ENCODE results near the gene EFNA2.
A peak's percentile ranks its signal among the peaks of the same experiment; 100 is the strongest.

EFNA2 gene

DNA sequence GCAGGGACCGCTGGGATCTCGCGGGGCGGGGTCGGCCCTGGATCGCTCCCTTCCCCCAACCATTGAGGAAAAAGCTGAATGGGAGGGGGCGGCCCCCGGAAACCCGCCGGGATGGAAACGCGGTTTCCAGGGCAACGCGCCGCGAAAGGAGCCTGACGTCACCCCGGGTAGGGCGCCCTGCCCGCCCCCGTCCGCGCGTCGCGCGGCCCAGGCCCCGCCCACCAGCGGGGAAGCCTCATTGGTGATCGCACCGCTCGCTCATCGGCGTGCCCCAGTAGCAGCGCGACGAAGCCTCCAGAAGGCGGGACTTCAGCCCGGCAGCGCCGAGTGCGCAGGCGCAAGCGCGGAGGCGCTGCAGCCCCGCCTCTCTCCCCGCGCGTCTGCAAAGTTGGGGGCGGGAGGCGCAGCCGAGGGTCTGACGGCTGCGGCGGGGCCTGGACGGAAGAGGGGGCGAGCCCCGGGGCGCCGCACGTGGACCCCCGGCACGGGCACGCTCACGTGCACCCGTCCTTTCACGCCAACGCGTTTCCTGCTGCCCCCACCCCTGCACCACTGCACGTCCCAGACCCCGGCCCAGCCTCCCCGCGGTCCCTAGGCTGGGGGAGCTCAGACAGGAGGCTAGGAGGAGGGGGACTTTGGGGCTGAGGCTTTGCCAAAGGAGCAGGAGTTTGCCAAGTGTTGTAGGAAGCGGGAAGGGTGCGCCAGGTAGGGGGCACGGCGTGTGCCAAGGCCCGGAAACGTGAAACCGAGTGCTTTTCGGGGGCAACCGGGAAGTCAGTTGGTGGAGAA lies 24.7 kb upstream of the EFNA2 start:
- DNase-seq (ENCODE audit: low read depth): peak; percentile 93

DNA sequence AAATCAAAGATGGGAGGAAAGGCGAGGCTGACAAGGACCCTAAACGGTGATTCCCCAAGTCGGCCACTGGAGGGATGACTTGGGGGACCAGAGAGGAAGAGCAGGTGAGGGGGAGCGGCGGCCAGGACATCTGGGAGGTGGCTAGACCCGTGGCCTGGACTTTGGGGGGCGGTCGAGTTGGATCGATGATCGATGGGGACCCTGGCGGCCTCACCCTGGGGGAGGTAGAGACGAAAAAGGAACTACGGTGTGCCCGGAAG lies 24.2 kb upstream of the EFNA2 start:
- DNase-seq (ENCODE audit: low read depth): no peak

DNA sequence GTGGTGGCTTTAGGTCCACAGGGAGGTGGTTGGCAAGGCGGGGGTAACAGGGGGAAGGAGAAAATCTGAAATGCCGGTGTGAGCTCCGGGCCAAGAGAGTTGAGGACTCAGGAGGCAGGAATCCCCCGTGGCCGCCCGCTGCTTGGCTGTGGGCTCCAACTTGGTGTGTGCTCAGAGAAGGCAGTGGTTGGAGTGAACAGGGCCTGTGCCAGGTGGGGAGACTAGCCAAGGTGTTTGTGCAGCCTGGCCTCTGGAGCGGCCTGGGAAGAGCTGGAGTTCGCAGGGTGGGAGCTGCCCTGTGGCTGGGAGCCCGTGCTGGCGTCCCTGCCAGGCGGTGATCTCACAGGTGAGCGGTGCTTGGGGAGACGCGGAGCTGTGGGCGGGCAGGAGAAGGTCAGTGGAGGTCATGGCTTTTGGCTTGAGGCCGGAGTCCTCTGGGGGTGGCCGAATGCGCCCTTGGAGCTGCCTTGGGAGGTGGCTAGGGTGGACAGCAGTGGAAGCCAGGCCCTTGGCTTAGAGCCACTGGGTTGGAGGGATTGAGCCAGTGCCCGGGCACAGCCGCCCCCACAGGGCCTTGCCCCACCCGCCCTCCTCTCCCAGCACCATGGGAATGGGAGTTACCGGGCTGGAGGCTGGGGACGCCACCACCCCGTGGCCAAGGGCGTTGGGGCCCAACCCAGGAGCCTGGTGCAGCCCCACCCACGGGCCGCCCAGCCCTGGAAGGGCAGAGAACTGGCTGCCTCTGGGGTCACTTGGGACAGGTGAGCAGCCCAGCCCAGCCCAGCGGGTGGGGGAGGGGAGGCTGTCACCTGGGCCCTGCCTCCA lies 23.7 kb upstream of the EFNA2 start:
- DNase-seq (ENCODE audit: low read depth): peak; percentile 32

DNA sequence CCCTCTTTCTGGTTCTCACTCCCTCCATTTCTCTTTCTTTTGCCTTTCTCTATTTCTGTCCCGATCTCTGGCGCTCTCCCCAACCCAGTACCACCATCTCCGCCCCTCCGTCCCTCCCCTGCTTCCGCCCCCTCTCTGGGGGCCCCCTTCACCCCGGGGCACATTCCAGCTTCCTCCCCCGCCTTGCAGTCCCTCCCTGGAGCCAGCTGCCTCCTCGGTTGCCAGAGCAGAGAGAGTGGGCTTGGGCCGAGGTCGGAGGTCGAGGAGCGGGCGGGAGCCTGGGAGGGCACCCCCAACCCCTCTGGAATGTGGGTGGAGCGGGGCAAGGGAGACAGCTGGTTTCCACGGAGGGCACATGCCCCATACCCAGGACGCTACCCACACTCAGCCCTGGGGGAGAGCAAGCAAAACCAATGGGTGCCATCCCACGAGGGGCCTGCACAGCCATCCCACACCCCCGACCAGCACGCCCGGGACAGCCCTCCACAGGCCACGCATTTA lies 23.0 kb upstream of the EFNA2 start:
- no peak for DNase-seq (ENCODE audit: low read depth)

DNA sequence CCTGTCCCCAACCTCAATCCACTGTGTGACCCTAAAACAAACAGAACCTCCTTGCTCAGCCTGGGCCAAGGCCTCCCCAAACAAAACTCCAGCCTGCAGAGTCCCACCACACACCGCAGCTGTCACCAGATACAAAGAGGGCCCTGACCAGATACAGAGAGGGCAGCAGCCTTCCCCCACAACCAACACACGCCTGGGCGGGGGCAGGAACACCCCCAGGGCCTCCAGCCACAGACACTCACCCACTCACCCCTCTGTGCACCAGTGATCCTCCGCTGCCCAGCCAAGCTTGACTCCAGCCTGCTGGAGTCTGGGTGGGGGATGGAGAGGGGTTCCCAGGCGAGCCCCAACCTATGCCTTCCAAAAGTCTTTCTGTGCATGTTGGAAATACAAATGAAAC lies 22.5 kb upstream of the EFNA2 start:
- DNase-seq (ENCODE audit: low read depth): no peak

DNA sequence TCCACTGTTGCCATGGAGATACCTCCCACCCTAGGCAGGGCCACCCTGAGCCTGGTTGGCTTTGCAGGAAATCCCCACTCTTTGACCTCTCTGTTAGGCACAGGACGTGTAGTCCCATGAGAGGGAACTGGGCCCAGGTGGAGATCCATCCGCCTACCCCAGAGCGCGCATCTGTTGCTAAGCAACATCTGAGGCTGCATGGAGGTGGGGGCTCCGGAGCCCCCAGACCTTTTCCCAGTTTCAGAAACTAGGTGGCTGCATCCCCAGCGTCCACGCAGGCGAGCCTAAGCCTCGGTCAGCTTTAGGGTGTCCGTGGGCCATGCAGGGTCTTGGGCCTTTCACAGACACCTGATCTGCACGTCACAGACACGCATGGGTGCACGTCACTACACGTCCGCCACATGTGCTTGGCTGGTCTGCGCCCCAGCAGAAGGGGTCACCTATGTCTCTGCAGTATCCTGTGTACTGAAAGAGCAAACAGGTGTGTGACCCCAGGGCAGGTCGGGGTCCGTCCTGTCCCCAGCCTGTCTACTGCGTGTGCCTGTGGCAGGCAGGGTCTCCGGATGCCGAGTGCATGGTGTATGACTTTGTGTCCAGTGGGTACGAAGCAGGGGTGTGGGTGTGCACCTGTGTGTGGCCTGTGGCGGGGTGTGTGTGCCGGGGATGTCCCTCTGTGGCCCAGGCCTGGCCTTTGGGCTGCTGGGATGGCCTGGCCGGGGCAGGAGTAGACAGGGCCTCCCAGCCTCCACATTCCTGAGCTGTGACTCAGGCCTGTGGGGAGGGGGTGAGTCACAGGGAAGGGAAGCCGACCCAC lies 20.7 kb upstream of the EFNA2 start:
- peak; percentile 85 for DNase-seq (ENCODE audit: low read depth)

DNA sequence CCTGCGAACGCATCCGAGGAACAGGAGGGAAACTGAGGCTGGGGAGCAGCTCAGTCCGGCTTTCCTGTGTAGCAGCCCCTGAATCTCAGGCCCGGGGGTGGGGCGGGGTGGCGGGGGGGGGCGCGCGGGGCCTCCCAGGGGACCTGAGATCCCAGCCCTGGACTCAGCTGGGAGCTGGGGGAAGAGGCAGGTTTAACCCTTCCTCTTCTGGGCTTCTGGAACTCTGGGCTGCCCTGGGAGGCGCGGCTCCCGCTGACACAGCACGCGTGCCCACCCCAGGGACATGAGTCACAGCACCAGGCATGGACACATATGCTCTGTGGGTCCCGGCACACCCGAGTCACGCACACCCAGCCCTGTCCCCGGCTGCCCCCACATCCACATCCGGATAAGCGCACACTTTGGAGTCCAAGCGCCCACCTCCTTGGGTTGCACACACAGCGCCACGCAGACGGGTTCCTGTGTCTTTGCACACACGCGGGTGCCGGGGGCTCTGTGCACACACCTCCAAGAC lies 20.0 kb upstream of the EFNA2 start:
- no peak for DNase-seq (ENCODE audit: low read depth)

DNA sequence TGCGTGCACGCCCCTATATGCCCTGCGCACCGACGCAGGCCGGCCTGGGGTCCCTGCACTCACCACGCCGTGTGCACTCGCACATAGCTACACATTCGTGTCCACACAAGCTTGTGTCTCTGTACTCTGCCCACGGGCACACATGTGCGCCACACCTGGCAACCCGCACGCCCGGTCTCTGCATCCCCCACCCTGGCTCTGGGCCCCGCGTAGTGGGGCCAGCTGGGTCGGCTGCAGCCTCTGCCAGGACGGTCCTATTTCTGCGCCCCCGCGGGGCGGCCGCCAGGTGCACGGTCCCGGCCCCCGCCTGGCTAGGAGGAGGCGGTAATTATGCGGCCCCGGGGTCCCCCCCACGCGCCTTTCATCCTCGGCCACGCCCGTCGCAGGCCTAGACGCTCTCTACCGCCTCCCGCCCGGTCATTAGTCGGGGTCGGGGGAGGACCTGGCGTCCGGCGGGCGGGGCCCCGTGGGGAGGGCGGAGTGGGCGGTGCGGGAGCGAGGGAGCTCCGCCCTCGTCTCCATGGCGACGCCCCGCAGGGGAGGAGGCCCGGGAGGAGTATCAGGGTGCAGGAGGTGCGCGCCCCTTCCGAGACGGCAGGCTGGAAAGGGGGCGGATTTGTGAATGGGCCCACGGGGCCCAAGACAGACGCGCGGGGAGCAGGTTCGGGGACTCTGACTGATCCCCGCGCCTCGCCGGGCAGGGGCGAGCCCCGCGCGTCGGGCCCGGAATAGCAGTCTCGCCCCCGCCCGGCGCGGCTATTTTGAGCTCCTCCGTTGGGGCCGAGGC lies 19.4 kb upstream of the EFNA2 start:
- peak; percentile 83 for DNase-seq (ENCODE audit: low read depth)

DNA sequence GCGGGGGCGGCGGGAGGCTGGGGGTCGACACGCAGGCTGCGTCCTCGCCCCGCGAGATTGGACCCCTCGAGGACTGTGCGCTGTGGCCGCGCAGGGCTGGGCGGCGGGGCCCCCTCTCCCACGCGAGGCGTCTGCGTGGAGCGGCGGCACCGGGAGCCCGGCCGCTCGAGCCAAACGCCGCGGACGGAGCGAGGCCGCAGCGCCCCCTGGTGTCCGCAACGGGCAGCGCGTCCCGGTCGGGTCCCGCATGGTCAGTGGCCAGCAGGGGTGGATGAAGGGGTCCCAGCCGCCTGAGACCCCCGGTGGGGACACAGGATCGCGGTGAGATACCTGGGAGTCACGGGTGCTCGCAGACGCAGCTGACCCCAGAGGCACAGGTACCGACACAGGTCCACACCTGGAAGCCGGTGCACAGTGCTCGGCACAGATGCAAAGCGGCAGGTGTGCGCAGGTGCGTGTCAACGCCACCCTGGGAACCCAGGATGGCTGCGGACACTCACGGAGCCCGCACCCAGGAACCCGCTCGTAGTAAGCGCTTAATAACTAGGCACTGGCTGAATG lies 18.7 kb upstream of the EFNA2 start:
- DNase-seq (ENCODE audit: low read depth): peak; percentile 30

DNA sequence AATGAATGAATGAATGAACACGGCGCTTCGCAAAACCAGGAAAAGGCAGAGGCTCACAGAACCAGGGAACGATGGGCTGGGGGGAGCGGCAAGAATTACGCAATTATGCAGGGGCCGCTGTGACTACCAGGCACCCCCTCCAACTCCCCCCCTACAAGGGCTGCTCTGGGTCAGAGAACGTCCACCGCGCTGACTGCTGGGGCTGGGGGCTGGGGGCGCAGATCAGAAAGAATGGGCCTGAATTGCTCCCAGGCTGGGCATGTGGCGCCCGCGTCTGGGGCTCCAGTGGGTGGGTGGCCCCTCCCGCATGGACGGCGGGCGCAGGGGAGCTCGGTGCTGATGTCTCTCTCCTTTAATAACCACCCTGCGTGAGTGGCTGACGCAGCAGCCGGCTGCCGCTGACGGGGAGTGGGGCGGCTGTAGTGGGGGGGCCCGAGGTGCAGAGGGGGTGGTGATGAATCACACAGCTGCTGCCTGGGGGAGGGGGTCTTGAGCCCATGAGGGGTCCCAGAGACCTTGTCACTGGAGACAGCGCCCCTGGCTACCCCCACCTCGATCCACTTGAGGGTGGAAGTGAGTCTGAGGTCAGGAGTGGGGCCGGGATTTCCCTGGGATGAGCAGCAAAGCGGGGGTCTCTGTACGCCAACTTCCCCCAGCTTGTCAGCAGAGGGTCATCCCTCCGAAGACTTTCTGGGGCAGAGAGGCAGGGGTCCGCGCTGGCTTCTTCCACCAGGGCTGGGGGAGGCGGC lies 18.0 kb upstream of the EFNA2 start:
- DNase-seq (ENCODE audit: low read depth): peak; percentile 47

DNA sequence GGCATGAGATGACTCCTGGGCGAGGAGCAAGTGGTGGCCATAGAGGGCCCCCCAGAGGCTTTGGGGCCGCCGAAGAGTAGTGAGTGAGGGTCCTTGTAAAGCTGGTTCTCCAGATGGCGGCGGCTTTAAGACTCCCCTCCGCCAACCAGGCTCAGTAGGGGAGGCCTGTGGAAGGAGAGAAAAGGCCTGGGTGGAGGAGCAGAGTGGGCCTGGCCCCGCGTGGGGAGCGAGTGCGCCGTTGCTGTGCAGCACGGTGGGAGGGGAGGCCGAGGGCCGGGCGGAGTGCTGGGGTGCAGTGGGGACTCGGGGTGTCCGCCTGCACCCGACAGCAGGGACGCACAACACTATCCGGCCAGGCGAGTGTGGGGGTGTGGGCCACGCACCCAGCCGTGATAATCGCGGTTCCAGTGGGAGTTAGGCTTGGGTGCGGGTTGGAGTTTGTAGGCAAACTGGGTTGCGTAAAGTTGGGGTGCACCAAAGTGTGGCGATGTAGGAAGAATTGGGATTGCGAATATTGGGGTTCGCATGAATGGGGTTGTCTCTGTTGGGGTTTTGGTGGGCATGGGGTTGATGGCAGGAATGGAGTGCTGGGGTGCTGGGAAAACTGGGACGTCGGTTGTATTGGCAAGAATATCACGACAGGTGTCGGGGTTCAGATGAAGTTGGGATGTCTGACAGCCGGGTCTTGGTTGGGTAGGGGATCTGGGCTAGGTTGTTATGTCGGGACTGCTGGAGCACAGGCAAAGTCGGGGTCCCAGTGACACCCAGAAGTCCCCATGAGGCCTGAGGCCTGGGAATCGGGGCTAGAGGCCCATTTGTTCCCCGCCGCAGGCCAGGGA lies 17.2 kb upstream of the EFNA2 start:
- no peak for DNase-seq (ENCODE audit: low read depth)

DNA sequence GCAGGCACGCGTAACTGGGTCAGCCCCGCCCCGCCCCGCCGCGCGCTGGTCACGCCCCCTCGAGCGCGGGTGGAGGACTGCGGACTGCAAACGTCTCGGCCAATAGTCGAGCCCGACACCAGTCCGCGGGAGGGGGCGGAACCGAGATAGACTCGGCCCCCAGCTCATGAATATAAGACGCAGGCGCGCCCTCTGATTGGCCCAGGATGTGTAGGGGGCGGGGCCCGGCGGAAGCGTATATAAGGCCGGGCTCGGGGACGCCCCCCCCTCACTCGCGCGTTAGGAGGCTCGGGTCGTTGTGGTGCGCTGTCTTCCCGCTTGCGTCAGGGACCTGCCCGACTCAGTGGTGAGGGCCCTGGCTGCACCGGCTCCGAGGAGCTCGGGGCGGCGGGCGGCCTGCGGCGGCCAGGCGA lies 16.6 kb upstream of the EFNA2 start, which contains the start of gene CIRBP:
TSS of gene CIRBP (plus strand) at position 268 of the 413 bp plus-strand sequence. CDS start 1,602 bp downstream, outside the sequence.
- DNase-seq (ENCODE audit: low read depth): peak; percentile 99

DNA sequence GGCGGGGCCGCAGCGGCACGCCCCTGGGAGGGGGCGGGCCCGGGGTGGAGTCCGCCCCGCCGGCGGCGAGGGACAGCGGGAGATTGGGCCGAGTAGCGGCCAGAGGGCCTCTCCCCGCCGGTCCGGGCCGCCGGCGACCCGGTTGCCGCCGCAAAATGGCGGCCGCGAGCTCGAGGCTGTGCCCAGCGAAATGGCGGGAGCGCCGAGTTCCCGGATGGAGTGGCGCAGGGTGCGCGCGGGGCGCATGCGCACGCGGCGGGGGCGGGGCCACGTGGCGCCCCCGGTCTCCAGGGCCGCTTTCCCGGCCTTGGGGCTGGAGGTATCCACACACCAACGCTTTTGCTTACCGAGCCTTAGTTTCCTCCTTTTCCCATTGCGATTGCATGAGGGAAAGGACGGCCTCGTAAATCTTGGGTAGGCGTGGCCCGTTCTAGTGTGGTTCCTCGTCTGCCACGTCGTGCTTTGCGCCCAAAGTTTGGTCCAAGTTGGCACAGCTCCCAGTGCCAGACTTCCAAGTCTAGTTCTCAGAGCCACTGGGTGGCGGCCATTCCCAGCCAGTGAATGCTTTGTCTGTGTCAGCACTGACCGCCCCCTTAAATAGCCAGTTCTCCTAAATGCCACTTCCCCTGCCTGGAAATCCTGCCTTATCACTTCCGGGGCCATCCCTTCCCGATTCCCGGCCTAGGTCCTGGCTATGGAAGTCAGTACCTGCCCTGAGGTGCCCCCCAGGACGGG lies 16.0 kb upstream of the EFNA2 start:
- peak; percentile 82 for DNase-seq (ENCODE audit: low read depth)

DNA sequence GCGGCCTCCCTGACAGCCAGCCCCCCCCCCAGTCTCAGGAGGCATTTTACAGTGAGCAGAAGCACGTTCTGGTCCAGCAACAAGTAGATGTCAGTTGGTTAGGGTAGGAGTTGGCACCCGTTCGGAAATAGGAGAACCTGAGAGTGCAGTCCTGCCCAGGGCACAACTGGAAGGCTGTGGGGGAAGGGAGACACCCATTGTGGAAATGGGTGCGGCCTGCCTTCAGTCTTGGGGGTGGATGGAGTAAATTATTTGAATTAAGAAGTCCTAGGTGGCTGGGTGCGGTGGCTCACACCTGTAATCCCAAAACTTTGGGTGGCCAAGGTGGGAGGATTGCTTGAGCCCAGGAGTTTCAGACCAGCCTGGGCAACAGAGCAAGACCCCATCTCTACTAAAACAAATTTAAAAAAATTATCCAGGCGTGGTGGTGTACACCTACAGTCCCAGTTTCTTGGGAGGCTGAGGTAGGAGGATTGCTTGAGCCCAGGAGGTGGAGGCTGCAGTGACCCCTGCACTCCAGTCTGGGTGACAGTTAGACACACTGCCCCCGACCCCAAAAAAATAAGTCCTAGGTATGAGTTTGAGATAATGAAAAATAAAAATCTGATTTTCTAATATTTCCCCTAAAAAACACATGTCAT lies 15.3 kb upstream of the EFNA2 start:
- no peak for DNase-seq (ENCODE audit: low read depth)

DNA sequence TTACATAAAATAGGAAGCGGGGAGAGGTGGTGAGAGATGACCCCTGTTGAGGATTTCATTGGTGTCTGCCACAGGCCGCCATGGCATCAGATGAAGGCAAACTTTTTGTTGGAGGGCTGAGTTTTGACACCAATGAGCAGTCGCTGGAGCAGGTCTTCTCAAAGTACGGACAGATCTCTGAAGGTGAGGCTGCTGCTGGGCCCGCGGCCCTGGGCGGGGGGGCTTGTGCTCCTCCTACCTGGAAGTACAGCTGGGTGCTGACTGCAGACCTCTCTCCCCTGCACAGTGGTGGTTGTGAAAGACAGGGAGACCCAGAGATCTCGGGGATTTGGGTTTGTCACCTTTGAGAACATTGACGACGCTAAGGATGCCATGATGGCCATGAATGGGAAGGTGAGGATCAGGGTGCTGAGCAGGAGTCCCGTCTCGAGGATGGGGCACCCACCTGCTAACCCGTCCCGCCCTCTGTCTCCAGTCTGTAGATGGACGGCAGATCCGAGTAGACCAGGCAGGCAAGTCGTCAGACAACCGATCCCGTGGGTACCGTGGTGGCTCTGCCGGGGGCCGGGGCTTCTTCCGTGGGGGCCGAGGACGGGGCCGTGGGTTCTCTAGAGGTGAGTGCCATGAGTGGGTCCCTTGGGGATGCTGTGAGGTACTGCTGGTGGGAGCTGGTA lies 14.7 kb upstream of the EFNA2 start:
- DNase-seq (ENCODE audit: low read depth): no peak

DNA sequence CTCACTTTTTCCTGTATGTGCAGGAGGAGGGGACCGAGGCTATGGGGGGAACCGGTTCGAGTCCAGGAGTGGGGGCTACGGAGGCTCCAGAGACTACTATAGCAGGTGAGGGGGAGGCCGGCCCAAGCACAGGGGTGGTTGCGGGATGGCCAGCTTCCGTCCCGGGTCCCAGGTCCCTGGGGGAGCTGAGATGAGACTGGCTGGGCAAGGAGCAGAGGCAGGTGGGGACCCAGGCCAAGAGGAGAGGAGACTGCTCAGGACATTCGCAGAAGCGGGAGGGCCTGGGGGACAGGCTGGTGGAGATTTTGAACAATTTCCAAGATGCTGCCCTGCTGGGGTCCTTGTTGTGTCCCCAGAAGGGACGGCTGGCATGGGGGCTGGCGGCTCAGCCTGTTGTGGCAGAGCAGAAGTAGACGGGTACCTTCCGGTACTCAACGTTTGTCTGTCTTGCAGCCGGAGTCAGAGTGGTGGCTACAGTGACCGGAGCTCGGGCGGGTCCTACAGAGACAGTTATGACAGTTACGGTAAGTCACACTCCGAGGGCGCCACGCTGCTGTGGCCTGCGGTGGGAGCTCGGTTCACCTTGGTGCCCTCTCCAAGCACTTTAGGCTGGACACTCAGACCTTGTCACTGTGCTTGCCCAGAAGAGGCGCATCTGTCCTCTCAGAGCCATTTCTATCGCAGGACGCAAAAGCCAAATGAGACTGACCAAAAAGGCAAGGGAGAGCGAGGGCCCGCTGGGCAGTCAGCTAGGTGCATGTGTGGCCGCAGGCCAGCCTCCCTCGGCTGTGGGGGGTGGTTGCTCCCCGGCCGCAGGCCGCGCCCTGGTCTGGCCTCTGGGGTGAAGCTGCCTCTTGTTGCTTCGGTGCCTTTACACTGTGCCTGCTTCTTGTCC lies 13.9 kb upstream of the EFNA2 start:
- no peak for DNase-seq (ENCODE audit: low read depth)
